D721Med (cell line): ENCODE results near the gene ZNF629.
A peak's percentile ranks its signal among the peaks of the same experiment; 100 is the strongest.

Experiments used
- DNase-seq: peaks from one replicate; pipeline ENCODE4 v3.0.0; 2011; ENCODE audit warnings: low spot score; ENCODE audit not compliant: insufficient read length
- FAIRE-seq: peaks from 2 replicates; lab custom pipeline; 2011; peaks lifted over from hg19 to GRCh38; lab: Jason Lieb, UNC
- TF ChIP-seq, protein P1 (sequence below): IDR thresholded peaks from 2 replicates; pipeline ENCODE4 v1.5.1; 2012; ENCODE audit warnings: mild to moderate bottlenecking, control low read depth; ENCODE audit not compliant: insufficient read depth; ENCODE audit errors: missing control alignments

The ZNF629 gene

DNA sequence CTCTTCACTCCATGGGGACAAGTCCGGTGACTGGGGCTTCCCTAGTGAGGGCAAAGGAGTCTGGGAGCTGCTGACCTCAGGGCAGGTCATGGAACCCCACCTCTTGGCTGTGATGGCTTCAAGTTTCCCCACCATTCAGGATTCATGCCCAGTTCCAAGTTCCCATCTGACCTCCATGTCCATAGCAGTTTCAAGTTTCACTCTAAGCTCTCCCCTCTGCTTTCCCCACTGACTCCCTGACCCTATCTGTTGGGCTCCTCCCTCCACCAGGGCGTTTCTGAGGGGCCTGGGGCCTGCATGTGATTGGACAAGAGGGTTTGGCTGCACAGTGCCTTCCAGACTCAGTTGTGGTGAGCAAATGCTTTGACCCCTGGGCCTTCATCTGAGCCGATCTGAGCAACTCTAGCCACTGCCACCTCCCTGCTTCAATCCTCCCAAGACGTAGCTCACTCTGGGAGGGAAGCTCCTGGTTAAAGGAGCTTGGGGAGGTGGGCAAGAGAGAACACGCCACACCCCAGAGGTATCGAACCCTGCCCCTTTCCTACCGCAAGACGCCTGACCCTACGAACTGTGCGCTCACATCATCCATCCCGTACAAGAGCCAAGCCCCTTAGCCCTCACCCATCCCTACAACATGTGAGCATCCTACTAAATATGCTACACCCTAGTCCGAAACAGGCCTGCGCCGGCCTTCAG, 8.3 kb downstream of the ZNF629 start:
- DNase-seq (no peak), FAIRE-seq (no peak)
- TF ChIP-seq, protein P1, sequence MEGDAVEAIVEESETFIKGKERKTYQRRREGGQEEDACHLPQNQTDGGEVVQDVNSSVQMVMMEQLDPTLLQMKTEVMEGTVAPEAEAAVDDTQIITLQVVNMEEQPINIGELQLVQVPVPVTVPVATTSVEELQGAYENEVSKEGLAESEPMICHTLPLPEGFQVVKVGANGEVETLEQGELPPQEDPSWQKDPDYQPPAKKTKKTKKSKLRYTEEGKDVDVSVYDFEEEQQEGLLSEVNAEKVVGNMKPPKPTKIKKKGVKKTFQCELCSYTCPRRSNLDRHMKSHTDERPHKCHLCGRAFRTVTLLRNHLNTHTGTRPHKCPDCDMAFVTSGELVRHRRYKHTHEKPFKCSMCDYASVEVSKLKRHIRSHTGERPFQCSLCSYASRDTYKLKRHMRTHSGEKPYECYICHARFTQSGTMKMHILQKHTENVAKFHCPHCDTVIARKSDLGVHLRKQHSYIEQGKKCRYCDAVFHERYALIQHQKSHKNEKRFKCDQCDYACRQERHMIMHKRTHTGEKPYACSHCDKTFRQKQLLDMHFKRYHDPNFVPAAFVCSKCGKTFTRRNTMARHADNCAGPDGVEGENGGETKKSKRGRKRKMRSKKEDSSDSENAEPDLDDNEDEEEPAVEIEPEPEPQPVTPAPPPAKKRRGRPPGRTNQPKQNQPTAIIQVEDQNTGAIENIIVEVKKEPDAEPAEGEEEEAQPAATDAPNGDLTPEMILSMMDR: no peak

DNA sequence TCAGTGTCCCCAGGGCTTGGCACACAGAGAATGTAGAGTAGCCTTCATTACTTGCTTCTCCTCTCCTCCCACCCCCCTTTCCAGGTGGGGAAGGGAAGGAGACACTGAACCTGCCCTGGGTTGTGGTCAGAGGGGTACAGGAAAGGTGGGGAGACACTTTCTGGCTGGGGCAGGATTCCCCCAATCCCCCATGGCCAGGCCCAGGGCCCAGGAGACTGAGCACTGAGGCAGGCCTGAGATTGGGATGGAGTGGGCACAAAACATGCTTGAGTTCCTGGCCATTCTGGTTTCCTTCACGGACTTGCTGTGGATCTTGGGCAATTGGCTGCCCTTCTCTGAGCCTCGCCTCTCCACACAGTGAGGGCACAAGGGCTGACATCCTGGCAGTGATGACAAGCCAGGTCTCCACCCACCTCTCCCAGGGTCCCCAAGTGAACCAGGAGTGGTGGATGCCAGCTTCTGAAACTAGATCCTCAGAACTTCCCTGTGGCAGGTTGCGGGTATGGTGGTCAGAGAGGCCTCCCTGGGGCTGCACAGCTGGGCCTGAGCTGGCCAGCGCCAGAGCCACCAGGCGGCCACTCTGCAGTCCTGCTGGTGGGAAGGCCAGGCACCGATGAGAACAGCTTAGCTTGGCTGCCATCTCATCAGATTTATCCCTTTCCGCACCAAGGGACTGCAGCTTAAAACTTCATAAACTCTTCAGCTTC, 9.3 kb downstream of the ZNF629 start:
- no peak for FAIRE-seq
- DNase-seq: no peak
- TF ChIP-seq, protein P1: no peak

DNA sequence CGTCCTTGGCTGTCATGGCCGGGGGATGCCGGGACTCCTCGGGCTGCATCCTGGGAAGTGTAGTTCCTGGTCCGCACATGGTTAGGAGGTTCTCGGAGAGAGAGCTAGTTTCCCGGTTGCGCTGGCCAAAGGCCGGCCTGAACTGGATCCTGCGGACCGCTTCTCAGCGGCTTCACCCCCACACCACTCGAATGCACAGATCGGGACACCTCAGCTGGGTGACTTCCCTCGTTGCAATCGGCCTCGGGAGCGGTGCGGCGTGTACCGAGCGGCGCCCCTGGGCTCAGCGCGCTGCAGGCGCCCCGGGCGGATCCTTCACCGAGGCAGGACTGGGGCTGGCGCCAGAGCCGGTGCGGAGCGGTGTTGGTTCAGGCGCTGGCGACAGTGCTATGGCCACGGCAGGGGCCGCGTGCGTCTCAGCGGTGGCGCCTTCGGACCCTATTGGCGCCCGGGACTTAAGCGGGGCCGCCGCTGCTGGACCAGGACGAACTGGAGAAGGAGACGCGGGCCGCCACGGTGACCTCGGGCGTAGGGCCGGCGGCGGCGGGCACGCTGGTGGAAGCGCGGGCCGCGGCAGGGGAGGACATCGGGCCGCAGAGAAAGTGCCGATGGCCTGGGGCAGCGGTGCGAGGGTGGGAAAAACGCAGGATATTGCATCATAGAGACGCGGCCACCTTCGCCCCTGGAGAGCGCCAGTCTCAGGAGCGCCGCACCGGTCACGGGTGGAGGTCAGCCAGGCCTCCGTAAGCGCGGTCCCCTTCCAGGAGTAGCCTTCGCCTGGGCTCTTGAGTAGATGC, 11.4 kb downstream of the ZNF629 start:
- peak; percentile 98 for DNase-seq
- TF ChIP-seq, protein P1: no peak
- FAIRE-seq: no peak

DNA sequence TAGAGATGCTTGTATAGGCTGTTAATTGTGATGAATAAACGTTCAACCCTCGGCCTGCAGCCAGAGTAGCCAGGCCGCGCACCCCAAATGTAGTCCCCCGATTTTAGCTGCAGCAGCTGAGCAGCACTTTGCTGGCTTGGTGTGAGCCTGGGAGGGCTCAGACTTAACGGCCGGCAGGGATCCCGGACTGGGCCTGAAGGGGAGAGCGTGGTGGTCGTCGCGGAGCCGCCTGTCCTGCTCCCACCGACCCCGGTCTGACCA, 11.9 kb downstream of the ZNF629 start:
- DNase-seq (no peak), FAIRE-seq (no peak)
- TF ChIP-seq, protein P1: no peak

DNA sequence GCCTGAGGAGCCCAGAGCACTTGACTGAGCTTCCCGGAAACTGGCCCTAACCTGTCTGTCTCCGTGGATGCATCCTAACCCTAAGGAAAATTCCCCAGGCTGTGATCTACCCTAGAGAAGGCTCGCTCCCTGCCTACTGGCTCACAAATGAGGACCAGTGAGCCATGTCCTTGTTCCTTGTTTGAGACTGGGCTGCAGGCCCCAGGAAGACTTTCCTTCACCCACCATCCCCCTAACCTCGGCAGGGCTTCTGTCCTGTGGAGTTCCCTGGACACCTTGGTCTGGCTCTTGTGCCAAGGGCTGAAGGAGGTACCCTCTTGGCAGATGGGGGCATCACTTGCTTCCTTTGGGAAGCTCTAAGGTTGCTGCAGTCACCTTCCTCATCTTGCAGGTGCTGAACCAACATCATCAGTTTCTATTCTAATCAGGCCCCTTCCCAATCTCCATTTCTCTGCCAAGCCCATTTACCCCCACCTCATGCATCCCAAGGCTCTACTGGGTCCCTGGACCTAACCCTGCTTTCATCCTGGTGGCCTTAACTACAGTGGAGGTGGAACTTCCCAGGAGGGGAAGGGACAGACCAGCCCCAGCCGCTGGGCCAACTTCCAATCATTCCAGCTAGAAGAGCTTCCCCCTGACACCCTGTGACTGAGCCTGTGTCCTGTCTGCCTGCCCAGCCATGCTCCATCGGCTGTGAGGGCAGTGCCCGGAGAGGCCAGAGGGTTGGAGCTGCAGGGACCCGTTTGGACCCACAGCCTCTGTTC, 12.5 kb downstream of the ZNF629 start:
- DNase-seq (no peak), FAIRE-seq (no peak)
- TF ChIP-seq, protein P1: no peak

DNA sequence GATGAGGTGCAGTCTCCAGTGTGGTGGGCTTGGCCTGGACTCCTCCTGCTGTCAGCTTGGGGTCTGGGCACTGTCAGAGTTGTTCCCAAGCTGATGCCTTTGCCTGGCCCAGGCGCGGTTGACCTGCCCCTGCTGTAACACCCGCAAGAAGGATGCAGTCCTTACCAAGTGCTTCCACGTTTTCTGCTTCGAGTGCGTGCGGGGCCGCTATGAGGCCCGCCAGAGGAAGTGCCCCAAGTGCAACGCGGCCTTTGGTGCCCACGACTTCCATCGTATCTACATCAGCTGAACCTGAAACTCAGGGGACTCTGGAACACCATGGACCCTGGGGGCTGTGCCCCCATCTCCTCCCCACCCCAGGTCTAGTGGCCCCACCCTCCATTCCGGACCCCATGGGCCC, 13.2 kb downstream of the ZNF629 start:
- FAIRE-seq (no peak), DNase-seq (no peak)
- TF ChIP-seq, protein P1: no peak
